HG03469 (cell line): ENCODE data around the gene BLOC1S5.

Experiments
- ATAC-seq: cut with Tn5 transposase; IDR thresholded peaks from one replicate; pipeline ENCODE4 v1.9.1; 2021; ENCODE audit warnings: mild to moderate bottlenecking, moderate library complexity, moderate number of reproducible peaks; ENCODE audit not compliant: unreplicated experiment

Gene BLOC1S5

GRCh38 chr6:8082954-8083858, 19.0 kb upstream of the BLOC1S5 start:
- ATAC-seq = no peak

DNA sequence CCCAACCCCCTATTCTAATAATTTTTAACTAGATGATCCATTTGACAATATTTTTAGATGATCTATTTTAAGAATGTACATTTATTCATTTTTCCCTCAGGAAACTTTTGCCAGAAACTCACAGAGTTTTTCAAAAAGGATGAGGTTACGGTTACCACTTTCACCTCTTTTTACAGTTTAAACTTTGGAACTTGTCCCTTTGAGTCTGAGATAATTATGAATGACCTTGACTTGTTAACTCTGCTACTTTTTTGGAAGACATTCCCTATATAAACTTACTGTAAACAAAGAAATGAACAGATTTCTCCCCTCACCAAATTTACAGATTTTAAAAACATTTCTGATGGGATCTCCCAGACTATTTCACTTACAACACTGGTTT, 18.4 kb upstream of the BLOC1S5 start:
- no peak for ATAC-seq

GRCh38 chr6:8080362-8081151, 16.4 kb upstream of the BLOC1S5 start:
- ATAC-seq = no peak

DNA sequence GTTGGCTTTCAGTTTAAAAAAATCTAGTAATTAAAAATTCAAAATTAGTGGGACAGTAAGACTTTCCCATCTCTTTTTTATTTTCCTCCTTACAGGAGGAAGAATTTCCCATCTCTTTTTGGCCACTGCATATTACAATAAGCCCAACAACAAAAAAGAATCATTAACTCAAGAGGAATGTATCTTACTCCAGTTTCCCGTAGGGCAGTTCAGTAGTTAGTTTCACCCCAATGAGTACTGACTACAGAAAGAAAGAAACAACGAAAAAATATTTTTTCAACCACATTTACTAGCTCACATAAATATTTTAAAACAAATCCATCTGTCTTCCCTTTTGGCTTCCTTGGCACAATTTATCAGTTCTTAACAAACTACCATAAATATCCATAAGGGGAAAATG, 14.9 kb upstream of the BLOC1S5 start:
- ATAC-seq = no peak

GRCh38 chr6:8077991-8078390, 13.8 kb upstream of the BLOC1S5 start:
- no peak for ATAC-seq

DNA sequence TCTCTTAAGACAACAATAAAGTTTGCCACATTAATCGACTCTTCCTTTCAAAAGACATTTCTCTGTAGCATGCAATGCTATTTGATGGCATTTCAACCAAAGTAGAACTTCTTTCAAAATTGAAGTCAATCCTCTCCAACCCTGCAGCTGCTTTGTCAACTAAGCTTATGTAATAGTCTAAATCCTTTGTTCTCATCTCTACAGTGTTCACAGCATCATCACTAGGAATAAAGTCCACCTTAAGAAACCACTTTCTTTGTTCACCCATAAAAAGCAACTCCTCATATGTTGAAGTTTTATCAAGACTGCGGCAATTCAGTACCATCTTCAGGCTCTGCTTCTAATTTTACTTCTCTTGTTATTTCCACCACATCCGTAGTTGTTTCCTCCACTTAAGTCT, 11.5 kb upstream of the BLOC1S5 start:
- ATAC-seq = no peak

DNA sequence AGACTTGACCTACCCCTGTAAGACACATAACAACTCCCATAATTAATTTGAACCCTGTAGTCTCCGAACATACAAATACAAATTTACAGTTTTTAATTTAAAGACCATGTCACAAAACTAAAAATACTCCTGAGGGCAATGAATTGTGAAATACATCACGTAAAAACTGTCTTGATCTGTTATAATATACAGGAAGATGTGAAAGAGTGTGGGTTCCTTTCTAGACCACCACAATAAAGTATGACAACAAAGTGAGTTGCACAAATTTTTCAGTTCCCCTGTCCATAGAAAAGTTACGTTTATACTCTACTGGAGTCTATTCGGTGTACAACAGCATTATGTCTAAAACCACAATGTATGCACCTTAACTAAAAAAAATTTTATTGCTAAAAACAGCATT, 11.0 kb upstream of the BLOC1S5 start:
- no peak for ATAC-seq

DNA sequence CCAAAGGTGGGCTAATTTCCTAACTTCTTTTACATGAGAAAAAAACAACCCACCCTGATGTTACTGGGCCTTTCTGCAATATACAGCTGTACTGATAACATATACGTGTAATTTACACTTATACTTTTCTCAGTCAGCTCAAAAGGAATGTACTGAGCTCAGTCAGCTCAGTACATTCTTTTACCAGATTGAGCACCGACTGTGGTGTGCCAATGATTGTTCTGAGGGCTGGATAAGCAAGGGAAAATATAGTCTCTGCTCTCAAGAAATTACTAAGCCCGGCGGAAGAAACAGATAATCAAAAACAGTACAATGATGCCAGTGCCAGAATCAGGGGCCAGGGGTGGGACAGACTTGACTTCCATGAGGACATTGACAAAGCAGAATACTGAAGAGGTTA, 10.0 kb upstream of the BLOC1S5 start:
- ATAC-seq = no peak

GRCh38 chr6:8073758-8074157, 9.6 kb upstream of the BLOC1S5 start:
- no peak for ATAC-seq

- ATAC-seq = no peak
Measured at GRCh38 chr6:8070718-8071117, 6.5 kb upstream of the BLOC1S5 start.

GRCh38 chr6:8069631-8070284, 5.6 kb upstream of the BLOC1S5 start:
- ATAC-seq = no peak

DNA sequence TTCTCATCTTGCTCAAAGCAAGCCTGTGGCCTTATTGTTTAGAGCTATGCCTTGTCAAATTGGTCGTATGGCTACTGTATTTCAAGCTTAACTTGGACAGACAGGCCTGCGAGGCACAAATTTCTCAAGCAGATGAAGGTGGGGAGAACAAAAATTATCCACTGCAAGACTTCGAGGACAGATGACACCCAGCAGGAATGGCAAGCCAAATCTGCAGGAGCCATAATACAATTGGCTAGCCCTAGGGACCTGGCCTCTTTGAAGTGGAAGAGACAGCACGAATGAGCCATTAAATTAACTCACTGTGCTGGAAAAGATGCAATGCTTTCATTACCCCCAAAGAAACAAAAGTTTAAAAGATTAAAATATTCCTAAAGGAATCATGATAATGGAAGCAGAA, 5.0 kb upstream of the BLOC1S5 start:
- no peak for ATAC-seq

- ATAC-seq = no peak
Measured at GRCh38 chr6:8066108-8066507, 1.9 kb upstream of the BLOC1S5 start.

DNA sequence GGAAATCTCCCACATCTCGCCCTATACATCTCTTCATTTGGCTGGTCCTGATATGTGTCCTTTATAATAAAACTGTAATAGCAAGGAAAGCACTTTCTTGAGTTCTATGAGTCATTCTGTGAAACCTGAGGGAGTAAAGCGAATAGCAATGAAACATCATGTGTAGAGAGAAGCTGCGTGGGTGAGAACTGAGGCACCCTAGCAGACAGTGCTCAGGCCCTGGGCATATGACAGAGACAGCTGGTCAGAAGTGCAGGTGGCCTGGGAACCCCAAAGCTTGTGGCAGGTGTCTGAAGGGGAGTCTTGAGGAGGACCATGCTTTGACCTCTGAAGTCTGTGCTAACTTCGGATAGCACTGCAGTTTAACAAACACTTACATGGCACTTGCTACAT, 1.3 kb upstream of the BLOC1S5 start:
- ATAC-seq = peak; percentile 63

DNA sequence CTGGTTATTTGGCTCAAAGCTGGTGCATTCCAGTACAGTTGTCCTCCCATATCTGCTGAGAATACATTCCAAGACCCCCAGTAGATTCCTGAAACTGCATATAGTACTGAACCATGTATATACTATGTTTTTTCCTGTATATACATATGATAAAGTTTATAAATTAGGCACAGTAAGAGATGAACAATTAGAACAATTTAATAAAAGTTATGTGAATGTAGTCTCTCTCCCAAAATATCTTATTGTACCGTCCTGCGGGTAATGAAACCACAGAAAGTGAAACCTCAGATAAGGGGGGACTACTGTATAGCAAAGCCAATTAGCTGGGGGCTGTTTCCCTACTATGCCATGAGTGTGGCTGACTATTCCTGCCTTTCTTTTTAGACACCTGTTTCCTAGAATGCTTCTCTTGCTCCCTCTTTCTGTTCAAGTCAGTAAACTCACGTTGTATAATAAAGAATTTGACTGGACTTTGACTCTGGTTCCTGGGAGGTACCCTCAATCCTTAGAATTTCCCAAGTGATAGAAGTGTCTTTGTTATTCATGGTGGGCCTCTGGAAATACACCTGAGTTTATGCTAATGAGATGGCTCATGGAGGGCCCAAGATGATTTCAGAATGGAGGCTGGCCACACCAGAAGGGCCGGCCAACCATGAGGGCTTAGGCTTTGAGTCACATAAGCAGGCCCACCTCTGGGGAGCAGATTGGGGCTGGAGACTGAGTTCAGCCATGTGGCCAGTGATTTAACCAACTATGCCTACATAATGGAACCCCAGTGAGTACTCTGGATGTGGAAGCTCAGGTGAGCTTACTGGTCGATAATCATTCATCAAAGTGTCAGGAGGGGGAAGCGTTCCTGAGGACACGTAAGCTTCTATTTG, 689 bp upstream of the BLOC1S5 start:
- ATAC-seq = no peak

DNA sequence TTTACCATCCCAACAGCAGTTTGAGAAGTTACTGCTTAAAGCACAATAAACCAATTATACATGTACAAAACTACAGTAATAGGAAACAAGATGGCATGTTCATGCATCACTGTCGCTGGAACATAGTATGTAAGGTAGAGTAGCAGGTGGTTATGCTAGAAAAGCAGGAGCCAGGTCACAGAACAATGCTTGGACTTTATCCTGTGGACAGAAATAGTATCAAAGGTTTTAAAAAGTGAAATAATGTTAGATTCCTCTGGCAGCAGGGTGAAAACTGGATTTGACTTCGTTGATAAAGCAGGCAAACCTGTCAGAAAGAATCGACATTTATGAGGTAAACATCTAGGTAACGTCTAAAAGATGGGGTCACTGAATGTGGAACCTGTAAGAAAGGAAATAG, 2.5 kb downstream of the BLOC1S5 start:
- no peak for ATAC-seq

- ATAC-seq = no peak
Measured at GRCh38 chr6:8060346-8060745, 3.8 kb downstream of the BLOC1S5 start.

DNA sequence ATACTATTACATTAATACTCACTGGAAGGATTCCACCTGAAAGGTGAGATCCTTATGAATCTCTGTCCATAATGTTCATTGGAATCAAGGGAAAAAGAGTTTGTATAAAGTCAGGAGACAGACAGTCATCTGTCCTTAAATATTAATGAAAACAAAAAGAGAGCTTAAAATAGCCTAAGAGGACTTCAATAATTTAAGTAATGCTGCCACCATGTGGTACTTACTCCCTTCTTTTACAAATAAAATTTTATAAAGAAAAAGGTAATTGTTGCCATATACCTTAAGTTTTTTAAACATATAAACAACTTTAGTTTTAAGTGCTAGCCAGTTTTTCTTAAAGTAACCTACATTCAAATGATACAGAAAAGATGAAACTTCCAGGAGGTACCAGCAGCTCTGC, 5.1 kb downstream of the BLOC1S5 start:
- ATAC-seq = no peak

GRCh38 chr6:8057793-8058192, 6.4 kb downstream of the BLOC1S5 start:
- no peak for ATAC-seq

DNA sequence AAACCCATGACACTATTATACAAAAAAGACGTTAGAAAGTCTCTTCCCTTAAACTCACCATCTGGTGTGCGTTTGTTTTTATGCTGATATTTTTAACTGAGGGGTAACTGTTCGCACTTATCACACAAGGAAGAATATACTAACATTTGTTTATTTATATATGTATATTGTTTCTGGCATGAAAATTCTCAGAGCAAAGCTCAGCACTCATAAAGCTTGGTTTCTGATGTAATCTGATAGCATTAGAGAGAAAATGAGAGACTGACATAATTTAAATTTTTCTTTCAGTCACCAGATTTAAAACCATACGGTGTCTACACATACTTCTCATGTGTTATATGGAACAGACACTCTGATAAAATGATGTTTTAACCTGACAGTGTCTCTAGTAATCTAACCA, 6.9 kb downstream of the BLOC1S5 start:
- ATAC-seq = no peak

- ATAC-seq = no peak
Measured at GRCh38 chr6:8054276-8054675, 9.9 kb downstream of the BLOC1S5 start.
